ENCODE results near the gene HLA-DOB.
A peak's percentile ranks its signal among the peaks of the same experiment; 100 is the strongest.

The HLA-DOB gene

DNA sequence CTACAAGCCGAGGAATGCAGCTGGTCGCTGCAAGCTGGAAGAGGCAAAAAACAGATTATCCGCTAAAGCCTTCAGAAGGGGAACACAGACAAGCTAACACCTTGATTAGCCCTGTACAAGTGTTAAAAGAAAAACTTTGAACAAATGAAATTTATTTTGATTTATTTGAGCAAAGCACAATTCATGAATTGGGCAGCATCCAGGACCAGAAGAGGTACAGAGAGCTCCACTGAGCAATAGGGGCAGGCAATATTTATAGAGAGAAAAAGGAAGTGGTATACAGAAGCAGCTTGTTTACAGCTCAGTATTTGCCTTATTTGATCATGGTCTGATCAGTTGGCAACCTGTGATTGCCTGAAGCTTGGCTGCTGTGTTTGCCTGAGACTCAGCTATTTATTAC is 17.6 kb downstream of the HLA-DOB start:
- H3K9ac ChIP-seq (ENCODE audit: low read length) = no peak overlapping the region
- H3K18ac ChIP-seq (ENCODE audit: low read length) = no peak overlapping the region
- H4K12ac ChIP-seq (ENCODE audit: low read depth, low read length) = no peak overlapping the region
- no peak overlapping the region for H4K8ac ChIP-seq (ENCODE audit: low read depth, low read length)
- peaks cover 0 to 7% of the 10 kb centered on the region in 2 experiments for H3K4me1 ChIP-seq (ENCODE audit: control insufficient read depth in 1 of 2, insufficient read depth in 2 of 2, low read length in 2 of 2)
- no peak overlapping the region for H3K4ac ChIP-seq (ENCODE audit: low read depth, low read length)
- no peak overlapping the region for H2AK5ac ChIP-seq (ENCODE audit: low read length)
- no peaks in the 10 kb centered on the region for H3K36me3 ChIP-seq (ENCODE audit: control insufficient read depth in 1 of 2, insufficient read depth in 2 of 2, low read length in 2 of 2)
- H2BK120ac ChIP-seq (ENCODE audit: insufficient read depth, low read length, poor library complexity) = no peak overlapping the region
- no peak overlapping the region for H2BK5ac ChIP-seq (ENCODE audit: low read depth, low read length, poor library complexity)
- no peak for DNase-seq
- no peak overlapping the region for H3K23ac ChIP-seq (ENCODE audit: low read length)
- no peak overlapping the region for H3K4me2 ChIP-seq (ENCODE audit: low read length)
- H2AFZ ChIP-seq (ENCODE audit: insufficient read depth, low read length, poor library complexity) = no peak overlapping the region
- no peak overlapping the region for H4K91ac ChIP-seq (ENCODE audit: low read depth, low read length)
- no peak overlapping the region for H3K14ac ChIP-seq (ENCODE audit: low read length)
- H2BK12ac ChIP-seq (ENCODE audit: low read length) = no peak overlapping the region
- H3K27me3 ChIP-seq (ENCODE audit: insufficient read depth, low read length) = no peaks in the 10 kb centered on the region
- no peak overlapping the region for H3K4me3 ChIP-seq (ENCODE audit: low read depth, low read length)
- H3K79me1 ChIP-seq (ENCODE audit: low read length) = no peaks in the 10 kb centered on the region
- no peak overlapping the region for H3K27ac ChIP-seq (ENCODE audit: low read depth, low read length)
- no peaks in the 10 kb centered on the region for H3K79me2 ChIP-seq (ENCODE audit: control insufficient read depth, insufficient read depth, low read length, poor library complexity)
- no CpG with 5 or more reads among the region's 3 CpGs for WGBS (ENCODE audit: extremely low coverage, insufficient coverage, insufficient read length)
- H3K9me3 ChIP-seq (ENCODE audit: insufficient read depth, low read depth, low read length) = no peaks in the 10 kb centered on the region

- no peaks in the 10 kb centered on the region for H3K79me1 ChIP-seq (ENCODE audit: low read length)
- H4K91ac ChIP-seq (ENCODE audit: low read depth, low read length) = no peak overlapping the region
- no peaks in the 10 kb centered on the region for H3K36me3 ChIP-seq (ENCODE audit: control insufficient read depth in 1 of 2, insufficient read depth in 2 of 2, low read length in 2 of 2)
- no peak overlapping the region for H3K14ac ChIP-seq (ENCODE audit: low read length)
- peaks cover 0 to 7% of the 10 kb centered on the region in 2 experiments for H3K4me1 ChIP-seq (ENCODE audit: control insufficient read depth in 1 of 2, insufficient read depth in 2 of 2, low read length in 2 of 2)
- no peaks in the 10 kb centered on the region for H3K9me3 ChIP-seq (ENCODE audit: insufficient read depth, low read depth, low read length)
- no peak overlapping the region for H3K18ac ChIP-seq (ENCODE audit: low read length)
- H3K4ac ChIP-seq (ENCODE audit: low read depth, low read length) = no peak overlapping the region
- H3K4me3 ChIP-seq (ENCODE audit: low read depth, low read length) = no peak overlapping the region
- peak overlapping the region; percentile 45 for H3K4me2 ChIP-seq (ENCODE audit: low read length)
- H2BK120ac ChIP-seq (ENCODE audit: insufficient read depth, low read length, poor library complexity) = no peak overlapping the region
- no peak overlapping the region for H2AK5ac ChIP-seq (ENCODE audit: low read length)
- DNase-seq = peak; percentile 70 to 93
- no peak overlapping the region for H2BK12ac ChIP-seq (ENCODE audit: low read length)
- H3K23ac ChIP-seq (ENCODE audit: low read length) = no peak overlapping the region
- no peak overlapping the region for H2BK5ac ChIP-seq (ENCODE audit: low read depth, low read length, poor library complexity)
- H3K27ac ChIP-seq (ENCODE audit: low read depth, low read length) = no peak overlapping the region
- no peaks in the 10 kb centered on the region for H3K27me3 ChIP-seq (ENCODE audit: insufficient read depth, low read length)
- H4K8ac ChIP-seq (ENCODE audit: low read depth, low read length) = peak overlapping the region; percentile 18
- no peak overlapping the region for H2AFZ ChIP-seq (ENCODE audit: insufficient read depth, low read length, poor library complexity)
- H3K9ac ChIP-seq (ENCODE audit: low read length) = no peak overlapping the region
- no CpG with 5 or more reads among the region's 30 CpGs for WGBS (ENCODE audit: extremely low coverage, insufficient coverage, insufficient read length)
- H3K79me2 ChIP-seq (ENCODE audit: control insufficient read depth, insufficient read depth, low read length, poor library complexity) = no peaks in the 10 kb centered on the region
- no peak overlapping the region for H4K12ac ChIP-seq (ENCODE audit: low read depth, low read length)
These were observed 19.7 kb downstream of the HLA-DOB start for GRCh38 chr6:32796848-32797776.

DNA sequence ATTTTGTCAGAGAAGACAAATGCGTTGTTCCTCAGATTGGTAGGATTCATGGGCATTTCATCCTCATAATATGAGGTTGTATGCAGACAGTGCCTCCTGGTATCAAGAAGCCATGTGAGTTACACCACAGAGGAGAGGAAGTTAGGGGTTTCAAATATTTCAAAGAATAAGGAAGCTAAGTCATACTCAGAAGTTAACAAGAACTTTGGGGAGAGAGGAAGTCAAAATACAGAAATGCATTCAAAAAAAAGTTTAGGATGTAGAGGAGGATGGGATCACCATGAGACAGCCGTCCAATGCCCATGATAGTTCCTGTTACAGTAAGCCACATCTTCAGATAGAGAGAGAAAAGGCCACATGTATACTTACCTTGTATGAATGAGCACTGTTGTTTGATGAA is 22.3 kb downstream of the HLA-DOB start:
- H3K79me1 ChIP-seq (ENCODE audit: low read length) = no peaks in the 10 kb centered on the region
- peaks cover 0 to 7% of the 10 kb centered on the region in 2 experiments for H3K4me1 ChIP-seq (ENCODE audit: control insufficient read depth in 1 of 2, insufficient read depth in 2 of 2, low read length in 2 of 2)
- no peak overlapping the region for H4K91ac ChIP-seq (ENCODE audit: low read depth, low read length)
- no peak overlapping the region for H2BK120ac ChIP-seq (ENCODE audit: insufficient read depth, low read length, poor library complexity)
- no peak overlapping the region for H4K12ac ChIP-seq (ENCODE audit: low read depth, low read length)
- no peak overlapping the region for H2AFZ ChIP-seq (ENCODE audit: insufficient read depth, low read length, poor library complexity)
- no peak overlapping the region for H3K18ac ChIP-seq (ENCODE audit: low read length)
- H3K4me3 ChIP-seq (ENCODE audit: low read depth, low read length) = no peak overlapping the region
- DNase-seq = no peak
- H4K8ac ChIP-seq (ENCODE audit: low read depth, low read length) = no peak overlapping the region
- H3K9ac ChIP-seq (ENCODE audit: low read length) = no peak overlapping the region
- no peak overlapping the region for H3K4ac ChIP-seq (ENCODE audit: low read depth, low read length)
- no peak overlapping the region for H3K27ac ChIP-seq (ENCODE audit: low read depth, low read length)
- H3K36me3 ChIP-seq (ENCODE audit: control insufficient read depth in 1 of 2, insufficient read depth in 2 of 2, low read length in 2 of 2) = no peaks in the 10 kb centered on the region
- H3K27me3 ChIP-seq (ENCODE audit: insufficient read depth, low read length) = no peaks in the 10 kb centered on the region
- no CpG with 5 or more reads among the region's 2 CpGs for WGBS (ENCODE audit: extremely low coverage, insufficient coverage, insufficient read length)
- H2BK12ac ChIP-seq (ENCODE audit: low read length) = no peak overlapping the region
- H2AK5ac ChIP-seq (ENCODE audit: low read length) = no peak overlapping the region
- H3K9me3 ChIP-seq (ENCODE audit: insufficient read depth, low read depth, low read length) = no peaks in the 10 kb centered on the region
- no peak overlapping the region for H2BK5ac ChIP-seq (ENCODE audit: low read depth, low read length, poor library complexity)
- no peak overlapping the region for H3K4me2 ChIP-seq (ENCODE audit: low read length)
- no peaks in the 10 kb centered on the region for H3K79me2 ChIP-seq (ENCODE audit: control insufficient read depth, insufficient read depth, low read length, poor library complexity)
- H3K23ac ChIP-seq (ENCODE audit: low read length) = no peak overlapping the region
- H3K14ac ChIP-seq (ENCODE audit: low read length) = no peak overlapping the region

GRCh38 chr6:32792901-32793435 is 23.8 kb downstream of the HLA-DOB start:
- Histone ChIP-seq H3K79me2 (ENCODE audit: control insufficient read depth, insufficient read depth, low read length, poor library complexity) (no peaks in the 10 kb centered on the region), H4K8ac (ENCODE audit: low read depth, low read length) (no peak overlapping the region), H3K18ac (ENCODE audit: low read length) (no peak overlapping the region), H4K12ac (ENCODE audit: low read depth, low read length) (no peak overlapping the region), H3K4me1 (ENCODE audit: control insufficient read depth in 1 of 2, insufficient read depth in 2 of 2, low read length in 2 of 2) (peaks cover 0 to 7% of the 10 kb centered on the region in 2 experiments), H3K4me2 (ENCODE audit: low read length) (no peak overlapping the region), H3K9me3 (ENCODE audit: insufficient read depth, low read depth, low read length) (no peaks in the 10 kb centered on the region), H2BK120ac (ENCODE audit: insufficient read depth, low read length, poor library complexity) (no peak overlapping the region), H4K91ac (ENCODE audit: low read depth, low read length) (no peak overlapping the region), H3K23ac (ENCODE audit: low read length) (no peak overlapping the region), H3K4ac (ENCODE audit: low read depth, low read length) (no peak overlapping the region), H2BK12ac (ENCODE audit: low read length) (no peak overlapping the region), H3K9ac (ENCODE audit: low read length) (no peak overlapping the region), H2AK5ac (ENCODE audit: low read length) (no peak overlapping the region), H2BK5ac (ENCODE audit: low read depth, low read length, poor library complexity) (no peak overlapping the region), H3K27ac (ENCODE audit: low read depth, low read length) (no peak overlapping the region), H2AFZ (ENCODE audit: insufficient read depth, low read length, poor library complexity) (no peak overlapping the region), H3K36me3 (ENCODE audit: control insufficient read depth in 1 of 2, insufficient read depth in 2 of 2, low read length in 2 of 2) (no peaks in the 10 kb centered on the region), H3K79me1 (ENCODE audit: low read length) (no peaks in the 10 kb centered on the region), H3K14ac (ENCODE audit: low read length) (no peak overlapping the region), H3K4me3 (ENCODE audit: low read depth, low read length) (no peak overlapping the region), H3K27me3 (ENCODE audit: insufficient read depth, low read length) (no peaks in the 10 kb centered on the region)
- DNase-seq = no peak
- WGBS (ENCODE audit: extremely low coverage, insufficient coverage, insufficient read length) = no CpG with 5 or more reads among the region's 3 CpGs
